NCI-H1694 treated with DMSO at 0.1 percent for 48 hours (cell line): Measurements from ENCODE around the gene NASP.
"Not testable (repeated sequence)": the region's sequence is repeated elsewhere in the genome, so short reads cannot be mapped to it uniquely, and the experiment has no call there.

Source experiments
- DNase-seq: peaks from one replicate; lab custom pipeline; 2025; lab: John Stamatoyannopoulos, UW

NASP gene

DNA sequence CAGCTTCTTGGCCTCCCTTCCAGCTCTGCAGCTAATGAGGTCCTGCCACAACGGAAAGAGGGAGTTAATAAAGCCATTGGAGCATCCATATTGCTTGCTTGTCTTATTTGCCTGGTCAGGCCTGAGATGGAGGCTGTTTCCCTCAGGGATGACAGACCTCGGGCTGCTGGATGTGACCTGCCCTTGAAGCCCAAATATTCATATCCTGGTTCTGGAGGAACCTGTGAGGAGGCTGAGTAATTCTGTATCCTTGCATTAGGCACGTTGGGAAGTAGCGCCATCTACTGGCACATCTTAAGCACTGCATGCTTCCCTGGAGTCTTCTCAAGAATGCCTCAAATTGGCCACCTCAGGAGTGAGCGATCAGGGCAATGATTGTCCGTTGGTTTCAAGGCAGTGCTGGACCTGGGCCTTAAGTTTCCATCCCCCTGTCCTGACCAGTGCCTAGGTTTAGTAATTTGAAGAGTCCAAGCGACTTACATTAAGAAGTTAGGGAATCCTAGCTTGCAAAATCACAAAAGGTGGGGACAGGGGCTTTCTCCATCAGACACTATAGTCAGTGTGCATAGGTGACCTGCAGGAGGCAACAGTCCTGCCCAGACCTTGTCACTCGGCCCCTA is 13.8 kb upstream of the NASP start:
- peak; percentile 67 for DNase-seq

DNA sequence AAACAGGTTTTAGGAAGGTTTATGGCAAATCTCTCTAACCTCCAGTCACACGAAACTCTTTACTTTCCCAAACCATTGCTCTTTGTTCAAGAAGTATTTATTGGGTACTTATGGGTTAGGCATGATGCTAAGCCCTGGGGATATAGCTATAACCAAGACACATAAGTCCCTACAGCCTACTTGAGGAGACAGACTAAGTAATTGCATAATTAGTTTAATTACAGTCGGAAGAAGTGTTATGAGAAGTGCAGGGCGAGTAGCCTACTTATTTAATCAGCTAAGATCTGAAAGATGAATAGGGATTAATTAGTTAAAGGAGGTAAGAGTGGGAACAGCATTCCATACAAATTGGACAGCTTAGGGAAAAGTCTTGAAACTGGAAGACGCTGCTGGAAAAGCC is 13.2 kb upstream of the NASP start:
- DNase-seq, result no peak

DNA sequence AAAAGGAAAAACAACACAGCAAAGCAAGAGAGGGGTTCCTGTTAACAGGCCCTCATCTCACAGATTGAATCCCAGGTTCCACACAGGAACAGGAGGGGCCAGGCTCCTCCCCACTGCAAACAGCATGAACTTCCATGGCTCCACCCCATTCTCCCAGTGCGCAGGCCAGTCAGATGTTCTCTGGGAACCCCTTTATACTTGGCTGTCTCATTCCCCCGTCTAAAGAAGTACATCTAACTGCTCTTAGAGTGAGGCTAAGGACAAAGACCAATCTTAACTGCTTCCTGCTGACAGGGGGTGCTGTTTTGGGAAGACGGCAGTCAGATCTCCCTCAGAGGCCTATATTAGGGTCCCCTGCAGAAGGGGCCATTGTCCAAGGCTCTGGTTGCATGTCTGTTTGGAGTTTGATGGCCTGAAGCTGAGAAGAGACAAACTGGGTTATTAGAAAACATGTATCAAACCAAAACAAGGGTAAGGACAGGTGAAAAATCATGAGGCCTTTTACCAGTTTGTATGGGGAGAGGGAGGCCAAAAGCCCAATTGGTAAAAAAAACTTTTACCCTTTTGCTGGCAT is 10.5 kb upstream of the NASP start:
- DNase-seq, result no peak

GRCh38 chr1:45574105-45574626 is 9.7 kb upstream of the NASP start:
- DNase-seq, result no peak

DNA sequence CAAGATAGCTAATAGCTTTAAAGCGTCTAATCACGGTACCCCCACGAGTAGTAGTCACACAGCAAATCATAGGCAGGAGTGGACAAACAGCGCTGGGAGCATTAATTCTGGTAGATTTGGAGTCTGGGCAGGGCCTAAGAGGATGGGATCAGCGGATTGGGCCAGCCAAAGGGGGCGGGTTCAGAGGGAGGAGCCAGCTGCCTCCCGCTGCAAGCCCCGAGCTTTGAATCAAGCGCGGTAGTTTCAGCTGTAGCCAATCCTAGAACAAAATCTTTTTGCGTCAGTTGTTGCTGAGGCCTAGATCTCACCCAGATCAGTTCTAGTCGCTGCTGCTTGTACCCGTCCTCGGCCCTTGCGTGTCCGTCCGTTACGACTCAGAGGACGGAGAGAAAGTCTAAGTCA is 576 bp upstream of the NASP start:
- DNase-seq, result peak; percentile 98

- peak; percentile 78 for DNase-seq
Measured at GRCh38 chr1:45584351-45585109, 689 bp downstream of the NASP start.

DNA sequence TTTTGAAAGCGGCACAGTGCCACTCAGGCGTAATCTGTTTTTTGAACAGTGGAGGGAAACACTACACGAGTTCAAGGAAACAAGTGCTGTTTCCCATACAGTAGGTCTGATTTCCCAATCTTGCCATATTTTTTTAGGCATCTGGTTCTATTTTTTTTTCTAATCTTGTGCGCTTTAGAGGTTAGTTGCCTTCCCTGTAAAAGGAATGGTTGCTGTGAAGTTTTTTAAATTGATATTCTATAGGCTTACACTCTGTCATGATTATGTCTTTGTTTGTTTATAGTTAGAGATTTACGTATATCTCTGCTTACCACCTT is 1.2 kb downstream of the NASP start:
- no peak for DNase-seq

GRCh38 chr1:45585496-45586075 is 1.7 kb downstream of the NASP start:
- DNase-seq, result no peak

DNA sequence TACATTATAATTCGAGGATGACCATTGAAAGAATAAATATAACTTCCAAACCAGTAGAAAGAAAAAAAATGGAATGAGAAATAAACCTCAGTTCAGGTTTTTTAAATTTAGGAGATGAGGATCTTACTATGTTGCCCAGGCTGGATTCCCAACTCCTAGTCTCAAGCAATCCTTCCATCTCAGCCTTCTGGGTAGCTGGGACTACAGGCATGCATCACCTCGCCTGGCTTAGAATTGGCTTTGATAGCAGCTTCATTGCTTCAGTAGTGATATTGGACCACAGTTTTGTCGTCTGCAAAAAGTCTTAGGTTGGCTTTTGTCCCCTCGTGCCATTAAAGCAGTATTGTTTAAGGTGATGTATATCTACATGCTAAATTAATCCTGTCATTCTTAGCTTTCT is 2.9 kb downstream of the NASP start:
- DNase-seq, result no peak

DNA sequence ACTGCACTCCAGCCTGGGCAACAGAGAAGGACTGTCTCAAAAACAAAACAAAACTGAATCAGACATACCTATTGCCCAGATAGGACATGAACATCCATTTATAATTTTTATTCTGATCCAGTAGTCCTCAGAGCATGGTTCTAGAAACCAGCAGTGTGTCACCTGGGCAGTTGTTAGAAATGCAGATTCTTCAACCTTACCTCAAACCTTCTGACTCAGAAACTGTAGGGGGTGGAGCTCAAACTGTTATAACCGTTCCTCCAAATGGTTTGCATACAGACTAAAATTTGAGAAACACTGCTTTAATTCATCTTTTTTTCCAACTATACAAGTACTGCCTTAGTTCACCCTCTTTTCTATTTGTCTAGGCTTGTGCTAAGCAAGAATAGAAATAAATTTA is 6.0 kb downstream of the NASP start:
- no peak for DNase-seq

DNA sequence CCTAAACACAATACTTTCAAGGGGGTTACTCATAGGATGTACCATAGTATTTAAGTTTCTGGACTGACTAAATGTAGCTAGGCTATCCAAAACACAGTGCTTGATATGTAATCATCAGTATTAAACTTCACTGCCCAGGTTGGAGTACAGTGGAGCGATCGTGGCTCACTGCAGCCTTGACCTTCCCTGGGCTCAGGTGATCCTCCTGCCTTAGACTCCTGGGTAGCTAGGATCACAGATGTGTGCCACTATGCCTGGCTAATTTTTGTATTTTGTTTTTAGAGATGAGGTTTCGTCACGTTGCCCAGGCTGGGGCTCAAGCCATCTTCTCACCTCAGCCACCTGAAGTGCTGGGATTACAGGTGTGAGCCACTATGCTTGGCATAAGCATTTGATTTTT is 10.6 kb downstream of the NASP start:
- DNase-seq, result no peak

GRCh38 chr1:45596765-45597164 is 12.9 kb downstream of the NASP start:
- not testable (repeated sequence) for DNase-seq

DNA sequence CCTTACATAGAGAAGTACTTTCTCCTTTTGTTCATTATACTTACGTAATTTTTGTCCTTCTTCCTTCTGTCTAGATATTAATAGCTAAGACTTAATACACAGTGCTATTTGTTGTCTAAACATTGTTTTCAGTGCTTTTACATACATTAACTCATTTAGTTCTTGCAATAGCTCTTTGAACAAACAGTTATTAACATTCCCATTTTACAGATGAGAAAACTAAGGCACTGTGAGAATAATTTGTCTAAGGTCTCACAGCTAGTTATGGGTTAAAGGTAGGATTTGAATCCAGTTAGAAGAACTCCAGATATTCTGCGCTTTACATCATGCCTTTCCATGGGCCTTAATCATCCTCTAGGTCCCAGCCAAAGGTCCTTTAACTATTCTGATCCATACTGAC is 20.4 kb downstream of the NASP start:
- DNase-seq, result no peak

DNA sequence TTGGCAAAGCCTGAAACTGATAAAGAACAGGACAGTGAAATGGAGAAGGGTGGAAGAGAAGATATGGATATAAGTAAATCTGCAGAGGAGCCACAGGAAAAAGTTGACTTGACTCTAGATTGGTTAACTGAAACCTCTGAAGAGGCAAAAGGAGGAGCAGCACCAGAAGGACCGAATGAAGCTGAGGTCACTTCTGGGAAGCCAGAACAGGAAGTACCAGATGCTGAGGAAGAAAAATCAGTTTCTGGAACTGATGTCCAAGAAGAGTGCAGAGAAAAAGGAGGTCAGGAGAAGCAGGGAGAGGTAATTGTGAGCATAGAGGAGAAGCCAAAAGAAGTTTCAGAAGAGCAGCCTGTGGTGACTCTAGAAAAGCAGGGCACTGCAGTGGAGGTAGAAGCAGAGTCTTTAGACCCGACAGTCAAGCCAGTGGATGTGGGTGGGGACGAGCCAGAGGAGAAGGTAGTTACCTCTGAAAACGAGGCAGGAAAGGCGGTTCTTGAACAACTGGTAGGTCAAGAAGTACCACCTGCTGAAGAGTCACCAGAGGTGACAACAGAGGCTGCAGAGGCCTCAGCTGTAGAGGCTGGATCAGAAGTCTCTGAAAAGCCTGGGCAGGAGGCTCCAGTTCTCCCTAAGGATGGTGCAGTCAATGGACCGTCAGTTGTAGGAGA is 23.7 kb downstream of the NASP start:
- no peak for DNase-seq

DNA sequence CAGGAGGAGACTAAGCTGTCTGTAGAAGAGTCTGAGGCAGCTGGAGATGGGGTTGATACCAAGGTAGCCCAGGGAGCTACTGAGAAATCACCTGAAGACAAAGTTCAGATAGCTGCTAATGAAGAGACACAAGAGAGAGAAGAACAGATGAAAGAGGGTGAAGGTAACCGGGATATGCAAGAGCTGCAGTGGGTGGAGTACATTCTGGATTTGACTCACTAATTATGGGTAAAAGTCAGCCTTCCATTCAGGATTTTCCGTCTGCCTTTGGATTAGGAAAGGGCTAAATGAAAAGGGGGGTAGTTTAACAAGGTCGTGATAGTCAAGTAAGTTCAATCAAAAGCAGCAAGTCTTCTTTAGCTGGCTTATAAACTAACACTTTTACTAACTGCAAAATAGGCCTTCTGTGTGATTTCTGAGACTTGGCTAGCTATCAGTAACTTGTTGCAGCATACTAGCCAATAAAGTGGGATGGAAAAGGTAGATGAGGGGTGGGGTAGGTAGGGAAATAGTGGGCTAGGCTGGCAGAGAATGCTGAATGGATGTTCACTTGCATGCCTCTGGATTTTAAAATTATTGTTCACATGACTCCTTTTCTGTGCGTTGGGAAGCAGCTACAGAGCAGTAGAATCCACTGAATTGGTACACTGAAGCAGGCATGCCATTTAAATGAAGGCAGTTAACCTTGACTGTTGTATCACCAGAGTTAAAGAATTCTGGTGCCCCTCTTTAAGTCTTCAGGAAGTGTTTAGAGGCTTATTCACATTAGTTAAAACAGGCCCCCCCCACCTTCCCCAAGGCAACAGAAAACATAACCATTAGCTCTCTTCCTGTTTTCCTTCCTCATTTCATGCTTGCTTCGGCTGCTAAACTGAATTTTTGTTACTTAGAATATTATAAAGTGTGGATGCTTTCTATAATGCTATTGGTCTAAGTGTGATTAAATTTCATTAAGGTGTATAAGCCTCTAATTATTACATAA is 24.6 kb downstream of the NASP start:
- DNase-seq, result no peak

GRCh38 chr1:45610589-45611226 is 26.9 kb downstream of the NASP start:
- DNase-seq, result no peak

DNA sequence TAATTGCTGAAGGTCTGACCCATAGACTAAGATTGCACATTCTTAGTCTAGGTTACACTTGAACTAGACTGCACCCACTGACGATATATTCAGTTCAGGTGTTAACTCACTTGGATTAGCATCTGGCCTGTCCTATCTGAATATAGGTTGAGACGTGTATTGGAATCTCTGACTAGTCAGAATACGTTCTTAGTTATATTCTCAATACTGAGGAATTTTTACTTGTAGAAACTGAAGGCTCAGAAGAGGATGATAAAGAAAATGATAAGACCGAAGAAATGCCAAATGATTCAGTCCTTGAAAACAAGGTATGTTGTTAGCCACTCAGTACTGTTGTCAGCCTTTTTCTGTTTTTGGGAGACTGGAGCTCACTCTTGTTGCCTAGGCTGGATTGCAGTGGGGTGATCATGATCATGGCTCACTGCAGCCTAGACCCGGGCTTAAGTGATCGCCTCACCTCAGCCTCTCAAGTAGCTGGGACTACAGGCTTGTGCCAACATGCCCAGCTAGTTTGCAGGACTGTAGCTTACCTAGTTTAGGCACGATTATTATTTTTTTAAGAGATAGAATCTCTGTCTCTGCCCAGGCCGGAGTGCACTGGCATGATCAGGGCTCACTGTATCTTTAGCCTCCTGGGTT is 29.2 kb downstream of the NASP start:
- no peak for DNase-seq

GRCh38 chr1:45615885-45616284 is 32.0 kb downstream of the NASP start:
- DNase-seq, result no peak

- DNase-seq, result no peak
Measured at GRCh38 chr1:45617618-45618017, 33.8 kb downstream of the NASP start.

DNA sequence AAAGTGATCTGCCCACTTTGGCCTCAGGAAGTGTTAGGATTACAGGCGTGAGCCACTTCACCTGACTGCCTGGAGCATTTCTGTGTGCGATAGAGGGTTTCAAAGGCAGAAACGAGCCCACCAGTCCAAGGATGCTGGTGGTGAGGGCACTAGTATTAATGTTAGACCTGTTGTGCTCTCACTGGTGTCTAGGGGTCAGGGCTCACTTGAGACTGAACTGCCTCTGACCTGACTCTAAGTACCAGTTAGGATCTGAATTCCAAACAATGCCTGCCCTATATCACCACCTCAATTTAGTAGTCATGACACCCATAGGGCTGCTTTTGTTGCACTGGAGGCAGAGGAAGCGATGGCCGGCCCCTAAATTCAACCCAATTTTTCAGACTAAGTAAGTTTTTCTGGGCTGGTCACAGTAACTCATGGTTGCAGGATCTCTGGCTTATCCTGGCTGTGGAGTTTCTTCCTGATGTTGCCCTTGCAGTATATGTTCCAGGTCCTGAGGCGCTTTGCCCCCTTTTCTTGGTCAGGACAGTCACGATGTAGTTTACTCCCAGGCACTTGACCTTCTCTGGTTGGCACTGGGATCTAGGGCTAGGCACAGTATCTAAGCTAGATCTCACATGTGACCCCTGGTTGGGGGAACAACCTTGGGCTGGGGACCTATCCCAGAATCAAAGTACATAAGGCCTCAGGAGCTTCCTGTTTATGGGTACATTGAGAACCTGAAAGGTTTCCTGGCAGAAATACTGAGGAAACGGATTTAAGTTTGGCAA is 35.5 kb downstream of the NASP start:
- no peak for DNase-seq
